Measurements from ENCODE around the gene CDKAL1. TPM values are rescaled to one million over a fixed set of nuclear protein-coding genes. Genes with fewer than 3 reads are reported as not detected.

Gene CDKAL1
- total and polyA plus RNA-seq, 2 of the 8 experiments (the other 6 are each of a cell fraction or from before 2014, with no cell fraction given): 8.4 to 24.6 TPM

- H3K9ac ChIP-seq (replicated peaks in 1 of 4; ENCODE audit: extremely low read depth in 1 of 4, low read depth in 3 of 4, low read length in 3 of 4): no peak overlapping the region
- no peak for FAIRE-seq
Observed at GRCh38 chr6:20976391-20976918, 442.2 kb downstream of the CDKAL1 start.

More at GRCh38 chr6:20976391-20976918, 442.2 kb downstream of the CDKAL1 start:
- H3K14ac ChIP-seq (ENCODE audit: insufficient read length): no peak overlapping the region
- no peak for DNase-seq (ENCODE audit: low read depth in 1 of 2, low spot score in 2 of 2)
- H3K79me2 ChIP-seq (ENCODE audit: control insufficient read depth in 1 of 2, insufficient read depth in 2 of 2, low read length in 2 of 2): no peaks in the 10 kb centered on the region
- no peak overlapping the region for H3K56ac ChIP-seq (replicated peaks; ENCODE audit: insufficient read length, low read depth, low read length)
- TF ChIP-seq EP300 (IDR thresholded peaks at IDR 0.05; ENCODE audit: borderline replicate concordance in 1 of 2, low read depth in 2 of 2, low read length in 2 of 2) (no peak), CHD1 (IDR thresholded peaks at IDR 0.05; ENCODE audit: low read depth, low read length) (no peak)
- H3K18ac ChIP-seq (ENCODE audit: extremely low read depth, low read length): no peak overlapping the region
- no peak overlapping the region for H2BK5ac ChIP-seq (ENCODE audit: low read depth, low read length)
- no peak overlapping the region for H4K5ac ChIP-seq (ENCODE audit: insufficient read length, low read depth, low read length)
- H3K23me2 ChIP-seq (ENCODE audit: low read depth, low read length): no peaks in the 10 kb centered on the region
- ChIA-PET CTCF (ENCODE audit: partially characterized antibody) (interaction anchor here (0.7 to 1.2 kb wide), 2 partner anchors 8 to 10 kb away, joined by 3 read pairs; no protein-coding TSS in a partner anchor), POLR2A (ENCODE audit: partially characterized antibody) (no interaction called here)
- H2BK15ac ChIP-seq (ENCODE audit: low read length): no peak overlapping the region
- H2BK20ac ChIP-seq (ENCODE audit: low read length): no peak overlapping the region
- no peak overlapping the region for H2AFZ ChIP-seq (ENCODE audit: low read length)
- no peaks in the 10 kb centered on the region for H3K9me3 ChIP-seq (ENCODE audit: insufficient read depth in 2 of 2, low read depth in 1 of 2, low read length in 1 of 2)
- H3K4ac ChIP-seq (replicated peaks; ENCODE audit: insufficient read length, low read depth, low read length): no peak overlapping the region
- no peaks in the 10 kb centered on the region for H3K4me1 ChIP-seq (replicated peaks in 1 of 4; ENCODE audit: control insufficient read depth in 3 of 4, insufficient read depth in 4 of 4, low read length in 3 of 4)
- no peaks in the 10 kb centered on the region for H3K27me3 ChIP-seq (replicated peaks in 1 of 4; ENCODE audit: control insufficient read depth in 3 of 4, extremely low read depth in 1 of 4, insufficient read depth in 3 of 4, low read length in 3 of 4)
- no peaks in the 10 kb centered on the region for H3K36me3 ChIP-seq (ENCODE audit: control insufficient read depth in 2 of 4, insufficient read depth in 4 of 4, low read length in 3 of 4)
- no peak overlapping the region for H3K27ac ChIP-seq (ENCODE audit: low read depth, low read length)
- H3K4me3 ChIP-seq (ENCODE audit: extremely low read depth in 1 of 4, insufficient read depth in 2 of 4, low read depth in 3 of 4, low read length in 4 of 4): no peak overlapping the region
- H4K20me1 ChIP-seq (replicated peaks in 1 of 2; ENCODE audit: control insufficient read depth in 1 of 2, insufficient read depth in 2 of 2, low read length in 2 of 2): no peaks in the 10 kb centered on the region
- H3K79me1 ChIP-seq (ENCODE audit: low read depth, low read length): no peaks in the 10 kb centered on the region
- H4K8ac ChIP-seq (ENCODE audit: extremely low read depth, insufficient read depth, low read length): no peak overlapping the region
- no peak overlapping the region for H2AK5ac ChIP-seq (ENCODE audit: low read depth, low read length)
- no peak overlapping the region for H3K23ac ChIP-seq (ENCODE audit: insufficient read length)
- H2BK120ac ChIP-seq (replicated peaks; ENCODE audit: low read depth, low read length): no peak overlapping the region
- no peak overlapping the region for H3K4me2 ChIP-seq (ENCODE audit: insufficient read depth in 1 of 2, low read depth in 2 of 2, low read length in 2 of 2)
- no peak overlapping the region for H2BK12ac ChIP-seq (ENCODE audit: low read depth, low read length)
- H4K91ac ChIP-seq (replicated peaks; ENCODE audit: insufficient read length, low read length): no peak overlapping the region
- 95% methylated on average over 5 of the region's 5 CpGs; no CpG with 5 or more reads in 1 of the 2 experiments for WGBS, 2 experiments (ENCODE audit: extremely low coverage in 1 of 2, insufficient coverage in 1 of 2, insufficient read length in 1 of 2, insufficient replicate concordance in 2 of 2, low coverage in 1 of 2, low lambda C conversion rate in 2 of 2, missing lambda C conversion rate in 1 of 2)

Measured in H1 (cell line).